ENCODE results near the gene RCN1. TPM values are rescaled to one million over a fixed set of nuclear protein-coding genes. Genes with fewer than 3 reads are reported as not detected.

The RCN1 gene
- total and polyA plus RNA-seq, 9 of the 15 experiments (the other 6 are each of a cell fraction or from before 2014, with no cell fraction given): 2.1 to 8.7 (median 7.2) TPM

GRCh38 chr11:32073644-32074026 lies 17.2 kb upstream of the RCN1 start (continued):
- no peak for TF ChIP-seq ARID4B (CRISPR knock-in tag; IDR thresholded peaks at IDR 0.05)
- TF ChIP-seq ELF2 (CRISPR knock-in tag; IDR thresholded peaks at IDR 0.05): no peak
- no peak for TF ChIP-seq HDAC1 (IDR thresholded peaks at IDR 0.05)

- no peak overlapping the region for H3K9ac ChIP-seq (ENCODE audit: insufficient read depth in 1 of 2, low read depth in 2 of 2, low read length in 2 of 2)
- H3K27ac ChIP-seq (ENCODE audit: extremely low read depth, low read depth, low read length): no peak overlapping the region
- DNase-seq (ENCODE audit: extremely low read depth in 1 of 4, low spot score in 3 of 4) (no peak), FAIRE-seq (no peak), ATAC-seq (no peak)
- BruUV-seq (replicated peaks): no TSS peak
- no peak overlapping the region for H3K4me3 ChIP-seq
- POLR2A ChIA-PET: no interaction called here
- H3K4me2 ChIP-seq (ENCODE audit: insufficient read depth, low read length): no peak overlapping the region
- H3K9me3 ChIP-seq (replicated peaks; ENCODE audit: control insufficient read depth, insufficient read depth, low read depth, low read length): no peaks in the 10 kb centered on the region
- H3K36me3 ChIP-seq (ENCODE audit: control insufficient read depth, insufficient read depth, low read length): no peaks in the 10 kb centered on the region
- H3K27me3 ChIP-seq (ENCODE audit: control insufficient read depth in 2 of 2, insufficient read depth in 2 of 2, low read length in 2 of 2): no peaks in the 10 kb centered on the region; a peak in 2 of 5 replicates
- H3K79me2 ChIP-seq (ENCODE audit: control insufficient read depth, insufficient read depth, low read length): no peaks in the 10 kb centered on the region
- CTCF ChIA-PET (ENCODE audit: low intra/inter-chr PET ratio): no interaction called here
- H2AFZ ChIP-seq (ENCODE audit: low read depth, low read length): no peak overlapping the region
- in situ Hi-C loops (cut with MboI) (no loop called here), intact Hi-C loops (cut with micrococcal nuclease) (no loop called here)
- H4K20me1 ChIP-seq (replicated peaks; ENCODE audit: control insufficient read depth, insufficient read depth, low read length): no peaks in the 10 kb centered on the region
- no peaks in the 10 kb centered on the region for H3K9me1 ChIP-seq (ENCODE audit: control insufficient read depth, insufficient read depth, low read length)
- WGBS (ENCODE audit: insufficient coverage, low coverage, missing lambda C conversion rate): 1% methylated on average over 4 of the region's 4 CpGs
- no peaks in the 10 kb centered on the region; a peak in 1 of 5 replicates for H3K4me1 ChIP-seq (replicated peaks in 1 of 2; ENCODE audit: control insufficient read depth in 2 of 2, insufficient read depth in 2 of 2, low read length in 2 of 2)
- no peak for TF ChIP-seq CBFA2T3 (IDR thresholded peaks at IDR 0.05)
- no peak for TF ChIP-seq ZNF445 (CRISPR knock-in tag; IDR thresholded peaks at IDR 0.05; ENCODE audit: low read depth)
- TF ChIP-seq LCOR (CRISPR knock-in tag; IDR thresholded peaks at IDR 0.05): no peak
- TF ChIP-seq MIER1 (IDR thresholded peaks at IDR 0.05; ENCODE audit: low read depth): no peak
- TF ChIP-seq ZNF609 (CRISPR knock-in tag; IDR thresholded peaks at IDR 0.05; ENCODE audit: borderline replicate concordance): no peak
- no peak for TF ChIP-seq MXI1 (IDR thresholded peaks at IDR 0.05; ENCODE audit: low read depth, low read length)
- TF ChIP-seq SUPT5H (IDR thresholded peaks at IDR 0.05): no peak
- no peak for TF ChIP-seq MEF2A (IDR thresholded peaks at IDR 0.05; ENCODE audit: control insufficient read depth, low read depth, low read length)
- TF ChIP-seq ZNF347 (CRISPR knock-in tag; IDR thresholded peaks at IDR 0.05; ENCODE audit: low read depth): no peak
- TF ChIP-seq ZNF274 (IDR thresholded peaks at IDR 0.05; ENCODE audit: borderline replicate concordance, low read depth, low read length): no peak
Measured at GRCh38 chr11:32079553-32079952, 11.3 kb upstream of the RCN1 start.
